Ovary (tissue), 3 donors: Measurements from ENCODE around the gene SCN5A.

ENCODE experiments used
- CTCF ChIP-seq, 3 donors: fragments of 450-650 bp in 2 of 3; fragments of 200-600 bp in 1 of 3; IDR thresholded peaks; one replicate each; pipeline versions ENCODE4 v1.5.1 to v1.8.0; 2016 to 2022; ENCODE audit warnings: antibody characterized with exemption in 3 of 3, mild to moderate bottlenecking in 1 of 3
- POLR2A ChIP-seq: fragments of 450-650 bp; IDR thresholded peaks from one replicate; pipeline ENCODE4 v1.6.1; 2017; ENCODE audit warnings: antibody characterized with exemption, mild to moderate bottlenecking, moderate library complexity
- donor health status: DM: no; HTN: no; CAD: no.

- TF ChIP-seq CTCF (IDR thresholded peaks at IDR 0.05) (no peak), POLR2A (no peak)
Observed at GRCh38 chr3:38510631-38511030, 138.9 kb downstream of the SCN5A start.
